Panc1 (cell line): ENCODE measurements around the gene CD38. TPM values are rescaled to one million over a fixed set of nuclear protein-coding genes. Genes with fewer than 3 reads are reported as not detected.

ENCODE experiments used
- ATAC-seq: fragments of 200-7000 bp; cut with Tn5 transposase; 2 replicates; pipeline ENCODE4 v1.9.1; 2020; ENCODE audit warnings: mild to moderate bottlenecking, moderate library complexity
- BruUV-seq: library from RNA; stranded (reverse); fragments of 400-500 nt; replicated peaks from 2 replicates; lab custom pipeline; 2021; lab: Mats Ljungman, UMichigan
- CTCF ChIA-PET: fragments of 300-600 bp; sonication (Branson Sonifier 250); formaldehyde crosslinking; loops from one replicate; lab custom pipeline; 2022; ENCODE audit warnings: antibody characterized with exemption; lab: Charles Lee
- POLR2A ChIA-PET: fragments of 300-600 bp; sonication (Branson Sonifier 250); formaldehyde crosslinking; loops from one replicate; lab custom pipeline; 2022; ENCODE audit warnings: antibody characterized with exemption; lab: Charles Lee
- DNase-seq: peaks from one replicate; pipeline ENCODE4 v3.0.0-alpha.2; 2010; ENCODE audit warnings: low read depth, low spot score
- H3K27ac ChIP-seq: 2 replicates; pipeline ENCODE4 v1.5.1; 2011; ENCODE audit warnings: mild to moderate bottlenecking, low read length, inconsistent platforms
- H3K27me3 ChIP-seq: fragments of 200-500 bp; sonication (Bioruptor generic); 2 replicates; pipeline ENCODE4 v1.6.0; 2014; ENCODE audit warnings: low read length, inconsistent platforms; ENCODE audit not compliant: control insufficient read depth, insufficient read depth
- H3K36me3 ChIP-seq: fragments of 200-500 bp; sonication (Bioruptor generic); 2 replicates; pipeline ENCODE4 v1.5.1; 2014; ENCODE audit warnings: inconsistent platforms, mild to moderate bottlenecking, low read length, moderate library complexity; ENCODE audit not compliant: control insufficient read depth, insufficient read depth
- H3K4me1 ChIP-seq: 2 replicates; pipeline ENCODE4 v1.5.1; 2011; ENCODE audit warnings: inconsistent platforms, mild to moderate bottlenecking, low read length, moderate library complexity; ENCODE audit not compliant: control insufficient read depth, insufficient read depth
- H3K4me3 ChIP-seq, 2 experiments: 2 replicates each; pipeline ENCODE4 v1.5.1; 2011 to 2012; ENCODE audit warnings: low read depth in 2 of 2, low read length in 2 of 2, mild to moderate bottlenecking in 2 of 2, inconsistent platforms in 1 of 2, moderate library complexity in 1 of 2
- H3K9me3 ChIP-seq: fragments of 200-500 bp; sonication (Bioruptor generic); 2 replicates; pipeline ENCODE4 v1.5.1; 2014; ENCODE audit warnings: low read depth, mild to moderate bottlenecking, inconsistent platforms, low read length, moderate library complexity; ENCODE audit not compliant: control insufficient read depth, insufficient read depth
- POLR2AphosphoS5 ChIP-seq: IDR thresholded peaks from 2 replicates; pipeline ENCODE4 v1.6.1; 2012; ENCODE audit warnings: mild to moderate bottlenecking, low read depth, low read length, moderate library complexity
- SIN3A ChIP-seq: IDR thresholded peaks from 2 replicates; pipeline ENCODE4 v1.6.1; 2012; ENCODE audit warnings: low read depth, mild to moderate bottlenecking, low read length, moderate library complexity, borderline replicate concordance; ENCODE audit not compliant: insufficient read depth
- TCF7L2 ChIP-seq: IDR thresholded peaks from 2 replicates; pipeline ENCODE4 v1.6.1; 2011; ENCODE audit warnings: mild to moderate bottlenecking, low read depth, low read length, inconsistent platforms
- in situ Hi-C: cut with HindIII; loops from 2 replicates; pipeline ENCODE4 v1.10.0; 2016; ENCODE audit warnings: low sequenced_read_pairs, low pct_unique_long_range_greater_than_20kb
- intact Hi-C: fragments of 100-400 bp; cut with micrococcal nuclease; formaldehyde crosslinking; loops from one replicate; pipeline ENCODE4 v1.10.0; 2022; ENCODE audit not compliant: unreplicated experiment
- total RNA-seq: library from RNA; stranded (reverse); gene quantifications from one replicate; pipeline ENCODE4 v1.2.1, GENCODE V29; 2021; ENCODE audit not compliant: unreplicated experiment
- TF ChIP-seq, protein P1 (sequence below): fragments of 450-650 bp; IDR thresholded peaks from 2 replicates; pipeline ENCODE4 v1.5.1; 2017; ENCODE audit warnings: mild to moderate bottlenecking
- TF ChIP-seq, protein P2 (sequence below), 2 experiments: IDR thresholded peaks; 2 replicates each; pipeline ENCODE4 v1.6.1; 2011 to 2012; ENCODE audit warnings: low read depth in 2 of 2, control low read depth in 1 of 2, low read length in 1 of 2, mild to moderate bottlenecking in 1 of 2, moderate library complexity in 1 of 2; ENCODE audit not compliant: insufficient read depth in 1 of 2

Gene CD38
- total RNA-seq, 1 experiment from 2014 or later = 0.15 TPM

DNA sequence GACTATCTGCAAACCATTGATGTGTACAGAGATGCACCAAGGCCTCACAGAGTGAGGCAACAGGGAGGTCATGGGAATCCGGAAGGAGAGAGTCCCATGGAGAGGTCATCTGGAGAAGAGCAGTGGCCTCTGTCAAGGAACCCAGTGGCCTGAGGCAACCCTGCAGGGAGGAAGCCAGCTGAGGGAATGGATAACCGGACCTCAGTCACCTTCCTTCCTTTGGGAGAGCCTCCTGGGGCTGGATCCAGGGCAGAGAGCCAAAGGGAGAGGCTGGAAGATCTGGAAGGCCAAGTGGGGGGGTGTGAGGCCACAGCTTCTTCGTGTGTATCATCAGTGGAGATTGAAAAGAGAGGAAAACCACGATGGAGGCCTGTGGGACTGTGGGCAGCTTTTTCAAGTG lies 24.3 kb upstream of the CD38 start:
- ATAC-seq = no peak
- no TSS peak for BruUV-seq
- Histone ChIP-seq H3K9me3 (no peaks in the 10 kb centered on the region), H3K4me1 (no peaks in the 10 kb centered on the region), H3K27me3 (no peaks in the 10 kb centered on the region), H3K4me3 (no peak overlapping the region), H3K27ac (no peak overlapping the region), H3K36me3 (no peaks in the 10 kb centered on the region)
- TF ChIP-seq POLR2AphosphoS5 (no peak), SIN3A (no peak), TCF7L2 (no peak)
- TF ChIP-seq, protein P1, sequence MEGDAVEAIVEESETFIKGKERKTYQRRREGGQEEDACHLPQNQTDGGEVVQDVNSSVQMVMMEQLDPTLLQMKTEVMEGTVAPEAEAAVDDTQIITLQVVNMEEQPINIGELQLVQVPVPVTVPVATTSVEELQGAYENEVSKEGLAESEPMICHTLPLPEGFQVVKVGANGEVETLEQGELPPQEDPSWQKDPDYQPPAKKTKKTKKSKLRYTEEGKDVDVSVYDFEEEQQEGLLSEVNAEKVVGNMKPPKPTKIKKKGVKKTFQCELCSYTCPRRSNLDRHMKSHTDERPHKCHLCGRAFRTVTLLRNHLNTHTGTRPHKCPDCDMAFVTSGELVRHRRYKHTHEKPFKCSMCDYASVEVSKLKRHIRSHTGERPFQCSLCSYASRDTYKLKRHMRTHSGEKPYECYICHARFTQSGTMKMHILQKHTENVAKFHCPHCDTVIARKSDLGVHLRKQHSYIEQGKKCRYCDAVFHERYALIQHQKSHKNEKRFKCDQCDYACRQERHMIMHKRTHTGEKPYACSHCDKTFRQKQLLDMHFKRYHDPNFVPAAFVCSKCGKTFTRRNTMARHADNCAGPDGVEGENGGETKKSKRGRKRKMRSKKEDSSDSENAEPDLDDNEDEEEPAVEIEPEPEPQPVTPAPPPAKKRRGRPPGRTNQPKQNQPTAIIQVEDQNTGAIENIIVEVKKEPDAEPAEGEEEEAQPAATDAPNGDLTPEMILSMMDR = no peak
- TF ChIP-seq, protein P2, sequence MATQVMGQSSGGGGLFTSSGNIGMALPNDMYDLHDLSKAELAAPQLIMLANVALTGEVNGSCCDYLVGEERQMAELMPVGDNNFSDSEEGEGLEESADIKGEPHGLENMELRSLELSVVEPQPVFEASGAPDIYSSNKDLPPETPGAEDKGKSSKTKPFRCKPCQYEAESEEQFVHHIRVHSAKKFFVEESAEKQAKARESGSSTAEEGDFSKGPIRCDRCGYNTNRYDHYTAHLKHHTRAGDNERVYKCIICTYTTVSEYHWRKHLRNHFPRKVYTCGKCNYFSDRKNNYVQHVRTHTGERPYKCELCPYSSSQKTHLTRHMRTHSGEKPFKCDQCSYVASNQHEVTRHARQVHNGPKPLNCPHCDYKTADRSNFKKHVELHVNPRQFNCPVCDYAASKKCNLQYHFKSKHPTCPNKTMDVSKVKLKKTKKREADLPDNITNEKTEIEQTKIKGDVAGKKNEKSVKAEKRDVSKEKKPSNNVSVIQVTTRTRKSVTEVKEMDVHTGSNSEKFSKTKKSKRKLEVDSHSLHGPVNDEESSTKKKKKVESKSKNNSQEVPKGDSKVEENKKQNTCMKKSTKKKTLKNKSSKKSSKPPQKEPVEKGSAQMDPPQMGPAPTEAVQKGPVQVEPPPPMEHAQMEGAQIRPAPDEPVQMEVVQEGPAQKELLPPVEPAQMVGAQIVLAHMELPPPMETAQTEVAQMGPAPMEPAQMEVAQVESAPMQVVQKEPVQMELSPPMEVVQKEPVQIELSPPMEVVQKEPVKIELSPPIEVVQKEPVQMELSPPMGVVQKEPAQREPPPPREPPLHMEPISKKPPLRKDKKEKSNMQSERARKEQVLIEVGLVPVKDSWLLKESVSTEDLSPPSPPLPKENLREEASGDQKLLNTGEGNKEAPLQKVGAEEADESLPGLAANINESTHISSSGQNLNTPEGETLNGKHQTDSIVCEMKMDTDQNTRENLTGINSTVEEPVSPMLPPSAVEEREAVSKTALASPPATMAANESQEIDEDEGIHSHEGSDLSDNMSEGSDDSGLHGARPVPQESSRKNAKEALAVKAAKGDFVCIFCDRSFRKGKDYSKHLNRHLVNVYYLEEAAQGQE (IDR thresholded peaks at IDR 0.05; ENCODE audit: insufficient read depth in 1 of 2, low read depth in 2 of 2, low read length in 1 of 2) = no peak
- in situ Hi-C loops (no loop called here), intact Hi-C loops (no loop called here)
- CTCF ChIA-PET = no interaction called here
- POLR2A ChIA-PET = no interaction called here
- no peak for DNase-seq

DNA sequence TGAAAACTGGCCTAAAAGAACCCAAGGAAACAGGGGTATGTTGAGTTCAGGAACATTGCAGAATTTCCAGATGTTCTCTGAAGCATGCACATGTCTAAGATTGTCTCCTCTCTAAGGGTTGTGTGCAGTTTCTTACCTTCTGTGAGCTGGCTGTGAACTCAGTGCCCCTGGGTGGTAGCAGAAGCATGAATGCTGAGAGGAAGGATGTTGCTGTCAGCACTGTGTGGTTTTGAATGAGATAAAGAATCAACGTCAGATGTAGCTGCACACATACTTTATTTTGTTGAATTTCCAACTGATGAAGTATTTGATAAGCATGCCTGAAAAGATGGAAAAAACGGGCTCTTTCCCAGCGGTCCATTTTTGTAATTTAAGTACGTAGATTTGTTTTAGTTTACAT lies 23.8 kb upstream of the CD38 start:
- in situ Hi-C loops = no loop called here
- Histone ChIP-seq H3K27ac (no peak overlapping the region), H3K36me3 (no peaks in the 10 kb centered on the region), H3K27me3 (no peaks in the 10 kb centered on the region), H3K4me1 (no peaks in the 10 kb centered on the region), H3K4me3 (no peak overlapping the region), H3K9me3 (no peaks in the 10 kb centered on the region)
- no TSS peak for BruUV-seq
- POLR2A ChIA-PET = no interaction called here
- DNase-seq (no peak), ATAC-seq (no peak)
- TF ChIP-seq POLR2AphosphoS5 = no peak
- TF ChIP-seq, protein P2 (IDR thresholded peaks at IDR 0.05; ENCODE audit: insufficient read depth in 1 of 2, low read depth in 2 of 2, low read length in 1 of 2) = no peak
- TF ChIP-seq, protein P1 = no peak
- TF ChIP-seq SIN3A = no peak
- TF ChIP-seq TCF7L2 = no peak
- intact Hi-C loops = no loop called here
- CTCF ChIA-PET = no interaction called here
